B cell (primary cell): ENCODE data around the gene SLC26A1. TPM values are rescaled to one million over a fixed set of nuclear protein-coding genes. Genes with fewer than 3 reads are reported as not detected.
A peak's percentile ranks its signal among the peaks of the same experiment; 100 is the strongest.

Source experiments
- ATAC-seq: fragments of 200-7000 bp; cut with Tn5 transposase; one replicate; pipeline ENCODE4 v1.10.0; 2021; ENCODE audit warnings: low read depth, mild to moderate bottlenecking, moderate number of reproducible peaks, moderate library complexity
- CTCF ChIA-PET: fragments of 350-600 bp; sonication (Branson Sonifier 250); formaldehyde crosslinking; loops from one replicate; lab custom pipeline; 2021; ENCODE audit warnings: antibody characterized with exemption, inconsistent platforms; lab: Charles Lee
- POLR2A ChIA-PET: fragments of 350-600 bp; sonication (Branson Sonifier 250); formaldehyde crosslinking; loops from one replicate; lab custom pipeline; 2021; ENCODE audit warnings: antibody characterized with exemption; lab: Charles Lee
- DNase-seq: peaks from one replicate; pipeline ENCODE4 v3.0.0; 2013
- H2AFZ ChIP-seq: 2 replicates; pipeline ENCODE4 v1.6.1; 2012; ENCODE audit warnings: mild to moderate bottlenecking, low read depth, low read length; ENCODE audit not compliant: insufficient read depth, poor library complexity, severe bottlenecking
- H3K27ac ChIP-seq, 2 donors: 1 replicate in 1 of 2; 2 replicates in 1 of 2; pipeline ENCODE4 v1.5.1; 2012 to 2013; ENCODE audit warnings: low read length in 2 of 2, mild to moderate bottlenecking in 2 of 2, moderate library complexity in 1 of 2
- H3K27me3 ChIP-seq, 4 experiments: fragments of 200-600 bp in 1 of 4; sonication (generic) in 1 of 4; replicated peaks in 1 of 4; 1 replicate in 2 of 4; 2 replicates in 2 of 4; pipeline versions ENCODE4 v1.6.1 to v1.7.0; 2013 to 2016; ENCODE audit warnings: low read length in 3 of 4, mild to moderate bottlenecking in 2 of 4, mixed read lengths in 1 of 4, moderate library complexity in 1 of 4; ENCODE audit not compliant: insufficient read depth in 4 of 4, control insufficient read depth in 3 of 4; ENCODE audit errors: control extremely low read depth in 1 of 4
- H3K36me3 ChIP-seq, 2 experiments: replicated peaks in 1 of 2; 1 replicate in 1 of 2; 2 replicates in 1 of 2; pipeline versions ENCODE4 v1.6.1 to v1.7.1; 2013; ENCODE audit warnings: low read length in 1 of 2; ENCODE audit not compliant: insufficient read depth in 2 of 2, control insufficient read depth in 1 of 2; ENCODE audit errors: control extremely low read depth in 1 of 2, extremely low read depth in 1 of 2
- H3K4me1 ChIP-seq, 2 donors: fragments of 200-600 bp in 1 of 2; sonication (generic) in 1 of 2; 1 replicate in 1 of 2; 2 replicates in 1 of 2; pipeline versions ENCODE4 v1.5.1 to v1.6.1; 2013 to 2017; ENCODE audit warnings: low read length in 2 of 2; ENCODE audit not compliant: control insufficient read depth in 2 of 2, insufficient read depth in 2 of 2
- H3K4me2 ChIP-seq: replicated peaks from 2 replicates; pipeline ENCODE3; 2012; ENCODE audit warnings: mild to moderate bottlenecking, low read depth, low read length; ENCODE audit not compliant: poor library complexity, severe bottlenecking
- H3K4me3 ChIP-seq, 5 experiments: fragments of 200-600 bp in 1 of 5; sonication (generic) in 1 of 5; 1 replicate in 3 of 5; 2 replicates in 2 of 5; pipeline versions ENCODE4 v1.5.1 to v1.7.0; 2011 to 2016; ENCODE audit warnings: low read length in 4 of 5, mild to moderate bottlenecking in 4 of 5, low read depth in 2 of 5, control low read depth in 1 of 5, moderate library complexity in 1 of 5; ENCODE audit not compliant: insufficient read depth in 1 of 5; ENCODE audit errors: control extremely low read depth in 1 of 5, extremely low read depth in 1 of 5
- H3K79me2 ChIP-seq: fragments of 200-600 bp; sonication (generic); one replicate; pipeline ENCODE4 v1.6.0; 2016; ENCODE audit warnings: low read length; ENCODE audit not compliant: control insufficient read depth, insufficient read depth
- H3K9ac ChIP-seq: fragments of 200-600 bp; sonication (generic); 2 replicates; pipeline ENCODE4 v1.6.1; 2017; ENCODE audit warnings: mild to moderate bottlenecking, low read length, moderate library complexity
- H3K9me3 ChIP-seq, 3 donors: one replicate each; pipeline versions ENCODE4 v1.6.1 to v1.7.1; 2013; ENCODE audit warnings: low read length in 2 of 3; ENCODE audit not compliant: control insufficient read depth in 2 of 3, insufficient read depth in 1 of 3; ENCODE audit errors: control extremely low read depth in 1 of 3
- H4K20me1 ChIP-seq: 2 replicates; pipeline ENCODE4 v1.6.0; 2012; ENCODE audit warnings: mild to moderate bottlenecking, low read length; ENCODE audit not compliant: insufficient read depth, control insufficient read depth, poor library complexity, severe bottlenecking
- H3K27ac Mint-ChIP-seq: one replicate; pipeline ENCODE4 v1.8.0; 2021; ENCODE audit warnings: mixed read lengths
- H3K27me3 Mint-ChIP-seq: one replicate; pipeline ENCODE4 v1.8.0; 2021; ENCODE audit warnings: mixed read lengths
- H3K4me1 Mint-ChIP-seq: one replicate; pipeline ENCODE4 v1.8.0; 2021; ENCODE audit warnings: mixed read lengths
- H3K4me3 Mint-ChIP-seq: one replicate; pipeline ENCODE4 v1.8.0; 2021; ENCODE audit warnings: mixed read lengths
- H3K9me3 Mint-ChIP-seq: one replicate; pipeline ENCODE4 v1.8.0; 2022; ENCODE audit warnings: mixed read lengths; ENCODE audit not compliant: insufficient read depth
- CTCF ChIP-seq: fragments of 200-600 bp; IDR thresholded peaks from one replicate; pipeline ENCODE4 v1.8.0; 2022; ENCODE audit warnings: antibody characterized with exemption, mild to moderate bottlenecking
- EZH2 ChIP-seq: IDR thresholded peaks from 2 replicates; pipeline ENCODE4 v1.6.1; 2012; ENCODE audit warnings: borderline replicate concordance, low read depth, mild to moderate bottlenecking, moderate library complexity, low read length; ENCODE audit not compliant: insufficient read depth, poor library complexity, severe bottlenecking
- WGBS: methylation state at CpG from one replicate; pipeline ENCODE4 v1.1.5; 2013; ENCODE audit warnings: missing lambda C conversion rate; ENCODE audit not compliant: insufficient coverage; 5-methylcytosine and 5-hydroxymethylcytosine counted together
- intact Hi-C: fragments of 100-400 bp; cut with micrococcal nuclease; formaldehyde crosslinking; loops from one replicate; pipeline ENCODE4 v1.10.0; 2022
- polyA plus RNA-seq: library from polyadenylated mRNA; depleted of rRNA; stranded (reverse); fragments of >200 nt; gene quantifications from 2 replicates; pipeline ENCODE4 v1.2.3, GENCODE V29; 2012
- total RNA-seq, 2 donors: library from RNA; stranded (reverse); fragments of 120-200 nt in 1 of 2; gene quantifications; 1 replicate in 1 of 2; 2 replicates in 1 of 2; pipeline versions ENCODE4 v1.2.3 to v1.2.4, GENCODE V29; 2013 to 2022

Gene SLC26A1
- total and polyA plus RNA-seq, 2 donors (not counting 1 experiment from before 2014, with no cell fraction given), result 0.03 to 1.1 TPM

GRCh38 chr4:967113-968104, 25.8 kb downstream of the SLC26A1 start:
- Mint-ChIP-seq H3K27me3 (no peaks in the 10 kb centered on the region), H3K4me3 (no peak overlapping the region), H3K9me3 (no peaks in the 10 kb centered on the region), H3K4me1 (peaks cover 9% of the 10 kb centered on the region), H3K27ac (no peak overlapping the region)
- H3K4me2 ChIP-seq, result peak overlapping the region; percentile 63
- peaks cover 24% of the 10 kb centered on the region for H3K79me2 ChIP-seq
- no peak overlapping the region for H2AFZ ChIP-seq
- H3K9ac ChIP-seq, result no peak overlapping the region
- peaks cover 0 to 6% (median under 1%) of the 10 kb centered on the region in 4 experiments for H3K27me3 ChIP-seq
- H3K27ac ChIP-seq, result no peak overlapping the region
- H3K4me3 ChIP-seq, result peak overlapping the region in 1 of 5 experiments; percentile 5
- intact Hi-C loops, result no loop called here
- peak; percentile 51 for DNase-seq
- TF ChIP-seq EZH2, result no peak
- no peak for TF ChIP-seq CTCF
- peaks cover 11 to 25% of the 10 kb centered on the region in 2 donors for H3K4me1 ChIP-seq
- 37% methylated on average over 67 of the region's 76 CpGs for WGBS
- no peaks in the 10 kb centered on the region for H3K9me3 ChIP-seq
- H4K20me1 ChIP-seq, result peaks cover 62% of the 10 kb centered on the region
- ChIA-PET CTCF (interaction anchor here (0.9 to 1.2 kb wide), 2 partner anchors 20 to 86 kb away, joined by 3 read pairs; partner anchors contain the start of gene IDUA), POLR2A (no interaction called here)
- peaks cover 0 to 6% of the 10 kb centered on the region in 2 experiments for H3K36me3 ChIP-seq
- no peak for ATAC-seq
